Astrocyte of the cerebellum (primary cell): ENCODE measurements around the gene ANXA5.

Source experiments
- DNase-seq: peaks from one replicate; pipeline ENCODE4 v3.0.0-alpha.2; 2011; ENCODE audit warnings: low read depth
- H3K4me3 ChIP-seq: 2 replicates; pipeline ENCODE4 v1.5.1; 2011; ENCODE audit warnings: mild to moderate bottlenecking, low read depth, low read length, moderate library complexity
- CTCF ChIP-seq: IDR thresholded peaks from 2 replicates; pipeline ENCODE4 v1.5.1; 2012; ENCODE audit warnings: low read length, low read depth, moderate library complexity, mild to moderate bottlenecking; ENCODE audit errors: missing control alignments
- in situ Hi-C: cut with HindIII; loops from 2 replicates; pipeline ENCODE4 v1.10.0; 2017; ENCODE audit warnings: low sequenced_read_pairs

The ANXA5 gene

GRCh38 chr4:121726642-121727268 is 30.0 kb upstream of the ANXA5 start:
- in situ Hi-C loops: loop anchor here (25.0 kb wide), 1 partner anchor 264 kb away; no protein-coding TSS in a partner anchor
- peak; percentile 66 for DNase-seq
- H3K4me3 ChIP-seq: no peak overlapping the region
- TF ChIP-seq CTCF: peak; percentile 57

GRCh38 chr4:121724671-121725070 is 27.9 kb upstream of the ANXA5 start:
- in situ Hi-C loops: loop anchor here (25.0 kb wide), 1 partner anchor 262 kb away; no protein-coding TSS in a partner anchor
- TF ChIP-seq CTCF: no peak
- DNase-seq: no peak
- H3K4me3 ChIP-seq: no peak overlapping the region

GRCh38 chr4:121721700-121722099 is 24.9 kb upstream of the ANXA5 start:
- H3K4me3 ChIP-seq: no peak overlapping the region
- in situ Hi-C loops: no loop called here
- no peak for DNase-seq
- no peak for TF ChIP-seq CTCF

GRCh38 chr4:121720109-121720508 is 23.3 kb upstream of the ANXA5 start:
- H3K4me3 ChIP-seq: no peak overlapping the region
- DNase-seq: peak; percentile 84
- in situ Hi-C loops: no loop called here
- TF ChIP-seq CTCF: no peak

- TF ChIP-seq CTCF: no peak
- in situ Hi-C loops: loop anchor here (5.0 kb wide), 1 partner anchor 50 kb away; no protein-coding TSS in a partner anchor
- no peak overlapping the region for H3K4me3 ChIP-seq
- no peak for DNase-seq
Observed at GRCh38 chr4:121717680-121718237, 21.0 kb upstream of the ANXA5 start.

GRCh38 chr4:121714548-121714947 is 17.8 kb upstream of the ANXA5 start:
- in situ Hi-C loops: no loop called here
- H3K4me3 ChIP-seq: no peak overlapping the region
- DNase-seq: no peak
- no peak for TF ChIP-seq CTCF
